Measurements from ENCODE around the gene NUTM2G.
"Not testable (repeated sequence)": the region's sequence is repeated elsewhere in the genome, so short reads cannot be mapped to it uniquely, and the experiment has no call there.

- not testable (repeated sequence) for TF ChIP-seq ZNF217 (IDR thresholded peaks at IDR 0.05); JUND (IDR thresholded peaks at IDR 0.05; ENCODE audit: low read depth, low read length); CEBPB (IDR thresholded peaks at IDR 0.05; ENCODE audit: borderline replicate concordance in 1 of 2, low read depth in 2 of 2, low read length in 2 of 2); CTCF (IDR thresholded peaks at IDR 0.05 in 2 of 3, conservative IDR thresholded peaks at IDR 0.05 in 1 of 3; ENCODE audit: control insufficient read depth in 2 of 3, extremely low read depth in 1 of 3, insufficient read depth in 1 of 3, low read depth in 3 of 3, low read length in 3 of 3); SPI1 (IDR thresholded peaks at IDR 0.05; ENCODE audit: borderline replicate concordance, insufficient read depth, low read depth, low read length); HSF1 (IDR thresholded peaks at IDR 0.05; ENCODE audit: low read depth, low read length); NFIC (IDR thresholded peaks at IDR 0.05; ENCODE audit: low read depth, low read length); HDAC6 (IDR thresholded peaks at IDR 0.05; ENCODE audit: unreplicated experiment); KDM1A (IDR thresholded peaks at IDR 0.05; ENCODE audit: borderline replicate concordance)
Observed at GRCh38 chr9:96928543-96928942, at the start of gene NUTM2G.
